ENCODE measurements around the gene MCRIP1.

DNA sequence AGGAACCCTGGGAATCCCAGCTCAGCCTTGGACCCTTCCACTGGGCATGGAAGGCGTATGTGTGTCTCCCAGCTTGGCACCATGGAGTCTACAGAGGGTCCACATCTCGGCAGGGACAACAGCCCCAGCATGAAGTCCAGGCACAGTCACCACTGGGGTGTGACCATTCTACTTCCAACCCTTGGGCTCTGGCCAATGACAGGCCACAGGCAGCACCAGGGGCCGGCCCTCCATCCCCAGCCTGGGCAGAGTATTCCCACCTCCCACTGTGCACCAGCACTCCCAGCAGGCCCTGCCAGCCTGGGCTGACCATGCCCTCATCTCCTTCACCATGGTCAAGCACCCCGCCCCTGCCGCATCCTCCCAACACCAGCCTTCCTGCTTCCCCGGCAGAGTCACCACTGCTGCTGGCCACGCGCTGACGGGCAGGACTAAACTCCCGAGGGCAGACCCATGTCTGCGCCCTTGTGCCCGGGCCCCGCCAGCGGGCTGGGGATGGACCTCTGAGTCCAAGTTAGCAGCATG lies 11.3 kb upstream of the MCRIP1 start:
- no peak for TF ChIP-seq CTCF (IDR thresholded peaks at IDR 0.05; ENCODE audit: insufficient read depth, low read length)
- TF ChIP-seq POLR2AphosphoS5 (IDR thresholded peaks at IDR 0.05; ENCODE audit: low read depth), result peak; percentile 19
- TF ChIP-seq, protein P1, sequence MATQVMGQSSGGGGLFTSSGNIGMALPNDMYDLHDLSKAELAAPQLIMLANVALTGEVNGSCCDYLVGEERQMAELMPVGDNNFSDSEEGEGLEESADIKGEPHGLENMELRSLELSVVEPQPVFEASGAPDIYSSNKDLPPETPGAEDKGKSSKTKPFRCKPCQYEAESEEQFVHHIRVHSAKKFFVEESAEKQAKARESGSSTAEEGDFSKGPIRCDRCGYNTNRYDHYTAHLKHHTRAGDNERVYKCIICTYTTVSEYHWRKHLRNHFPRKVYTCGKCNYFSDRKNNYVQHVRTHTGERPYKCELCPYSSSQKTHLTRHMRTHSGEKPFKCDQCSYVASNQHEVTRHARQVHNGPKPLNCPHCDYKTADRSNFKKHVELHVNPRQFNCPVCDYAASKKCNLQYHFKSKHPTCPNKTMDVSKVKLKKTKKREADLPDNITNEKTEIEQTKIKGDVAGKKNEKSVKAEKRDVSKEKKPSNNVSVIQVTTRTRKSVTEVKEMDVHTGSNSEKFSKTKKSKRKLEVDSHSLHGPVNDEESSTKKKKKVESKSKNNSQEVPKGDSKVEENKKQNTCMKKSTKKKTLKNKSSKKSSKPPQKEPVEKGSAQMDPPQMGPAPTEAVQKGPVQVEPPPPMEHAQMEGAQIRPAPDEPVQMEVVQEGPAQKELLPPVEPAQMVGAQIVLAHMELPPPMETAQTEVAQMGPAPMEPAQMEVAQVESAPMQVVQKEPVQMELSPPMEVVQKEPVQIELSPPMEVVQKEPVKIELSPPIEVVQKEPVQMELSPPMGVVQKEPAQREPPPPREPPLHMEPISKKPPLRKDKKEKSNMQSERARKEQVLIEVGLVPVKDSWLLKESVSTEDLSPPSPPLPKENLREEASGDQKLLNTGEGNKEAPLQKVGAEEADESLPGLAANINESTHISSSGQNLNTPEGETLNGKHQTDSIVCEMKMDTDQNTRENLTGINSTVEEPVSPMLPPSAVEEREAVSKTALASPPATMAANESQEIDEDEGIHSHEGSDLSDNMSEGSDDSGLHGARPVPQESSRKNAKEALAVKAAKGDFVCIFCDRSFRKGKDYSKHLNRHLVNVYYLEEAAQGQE (IDR thresholded peaks at IDR 0.05; ENCODE audit: insufficient replicate concordance, low read depth), result no peak
- TF ChIP-seq GABPA (IDR thresholded peaks at IDR 0.05; ENCODE audit: low read depth), result no peak
- no peak for TF ChIP-seq SPI1 (IDR thresholded peaks at IDR 0.05; ENCODE audit: borderline replicate concordance, low read depth)
